ENCODE measurements around the gene FAM236B.
"Not testable (repeated sequence)": the region's sequence is repeated elsewhere in the genome, so short reads cannot be mapped to it uniquely, and the experiment has no call there.

The FAM236B gene

GRCh38 chrX:72782560-72782959, at the start of gene FAM236B:
Gene FAM236B (minus strand): TSS chrX:72782660. CDS start chrX:72782560, 100 bp downstream.
- DNase-seq: not testable (repeated sequence)

GRCh38 chrX:72830701-72831100, 48.2 kb upstream of the FAM236B start:
- DNase-seq: not testable (repeated sequence)

DNA sequence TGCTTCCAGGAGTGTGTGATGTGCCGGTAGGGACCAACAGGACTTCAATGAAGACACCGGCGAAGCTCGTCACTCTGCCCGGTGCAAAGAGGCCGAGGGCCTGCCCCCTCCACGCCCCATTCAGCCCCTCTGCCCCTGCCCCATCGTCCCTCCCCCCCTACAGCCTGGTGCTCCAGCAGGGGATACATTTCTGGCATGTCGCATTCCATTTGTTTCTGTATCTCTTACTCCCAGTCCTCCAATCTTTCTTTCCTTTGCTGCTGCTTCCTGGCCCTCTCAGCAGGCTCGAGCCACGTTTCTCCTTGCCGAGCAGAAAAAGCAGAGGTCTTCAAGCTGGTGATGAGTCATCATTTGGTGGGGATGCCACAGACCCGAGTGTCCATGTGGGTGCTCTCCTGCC, 25.6 kb upstream of the FAM236B start, which contains the start of gene FAM236D:
Gene FAM236D, minus strand, starts transcription at position 101 of the 400 bp plus-strand sequence. Its CDS starts 100 bp downstream, at position 1.
- DNase-seq: not testable (repeated sequence)

- not testable (repeated sequence) for DNase-seq
These were observed 7.9 kb upstream of the FAM236B start for GRCh38 chrX:72790390-72790789.

DNA sequence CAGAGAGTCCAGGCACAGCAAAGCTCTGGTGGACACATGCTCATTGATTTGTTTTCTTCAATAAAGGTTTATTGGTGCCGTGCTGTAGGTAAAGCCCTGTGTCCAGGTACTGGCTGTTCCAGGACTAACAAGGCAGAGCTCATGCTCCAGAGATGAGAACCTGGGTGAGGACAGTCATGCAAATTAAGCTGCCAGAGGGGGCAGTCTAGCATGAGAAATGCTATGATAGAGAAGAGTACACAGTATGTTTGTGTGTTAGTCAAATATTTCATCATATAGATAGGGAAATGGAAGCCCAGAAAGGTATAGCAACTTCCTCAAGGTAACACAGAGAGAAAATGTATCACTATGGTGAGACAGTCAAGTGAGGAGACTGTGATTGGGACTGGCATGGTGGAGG, 5.7 kb upstream of the FAM236B start:
- DNase-seq: not testable (repeated sequence)

GRCh38 chrX:72783964-72784363, 1.5 kb upstream of the FAM236B start:
- DNase-seq: not testable (repeated sequence)

GRCh38 chrX:72783365-72783936, 991 bp upstream of the FAM236B start:
- DNase-seq: not testable (repeated sequence)

DNA sequence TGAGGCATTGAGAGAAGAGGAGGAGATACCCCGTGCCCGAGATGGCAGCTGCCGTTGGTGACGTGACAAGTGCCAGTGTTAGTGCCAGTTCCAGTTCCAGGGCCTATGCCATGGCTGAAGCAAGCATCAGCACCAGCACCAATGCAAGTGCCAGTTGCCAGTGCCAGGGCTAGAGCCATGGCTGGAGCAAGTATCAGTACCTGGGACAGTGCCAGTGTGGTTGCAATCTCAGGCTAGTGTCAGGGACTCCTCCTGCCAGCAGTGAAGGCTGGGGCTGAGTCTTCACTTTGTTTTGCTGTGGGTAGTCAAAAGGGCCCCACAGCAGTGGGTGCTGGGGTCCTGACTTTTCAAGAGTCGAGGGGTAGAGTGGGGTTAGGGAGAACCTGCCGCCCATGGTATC, 4.3 kb downstream of the FAM236B start:
- DNase-seq: not testable (repeated sequence)

- DNase-seq: not testable (repeated sequence)
These were observed 5.0 kb downstream of the FAM236B start for GRCh38 chrX:72777467-72777790.

GRCh38 chrX:72776653-72777466, 5.6 kb downstream of the FAM236B start, which contains the start of gene DMRTC1B:
Gene DMRTC1B (plus strand): TSS chrX:72776890. CDS start chrX:72845136, 68,246 bp downstream.
- not testable (repeated sequence) for DNase-seq

DNA sequence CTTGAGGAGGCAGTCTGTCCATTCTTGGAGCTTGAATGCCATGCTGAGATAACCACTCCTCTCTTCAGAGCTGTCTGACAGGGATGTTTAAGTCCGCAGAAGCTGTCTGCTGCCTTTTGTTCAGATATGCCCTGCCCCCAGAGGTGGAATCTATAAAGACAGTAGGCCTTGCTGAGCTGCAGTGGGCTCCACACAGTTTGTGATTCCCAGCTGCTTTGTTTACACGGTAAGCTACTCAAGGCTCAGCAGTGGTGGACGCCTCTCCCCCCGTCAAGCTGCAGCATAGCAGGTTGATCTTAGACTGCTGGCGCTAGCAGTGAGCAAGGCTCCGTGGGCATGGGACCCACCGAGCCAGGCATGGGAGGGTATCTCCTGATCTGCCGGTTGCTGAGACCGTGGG, 22.0 kb downstream of the FAM236B start:
- not testable (repeated sequence) for DNase-seq

DNA sequence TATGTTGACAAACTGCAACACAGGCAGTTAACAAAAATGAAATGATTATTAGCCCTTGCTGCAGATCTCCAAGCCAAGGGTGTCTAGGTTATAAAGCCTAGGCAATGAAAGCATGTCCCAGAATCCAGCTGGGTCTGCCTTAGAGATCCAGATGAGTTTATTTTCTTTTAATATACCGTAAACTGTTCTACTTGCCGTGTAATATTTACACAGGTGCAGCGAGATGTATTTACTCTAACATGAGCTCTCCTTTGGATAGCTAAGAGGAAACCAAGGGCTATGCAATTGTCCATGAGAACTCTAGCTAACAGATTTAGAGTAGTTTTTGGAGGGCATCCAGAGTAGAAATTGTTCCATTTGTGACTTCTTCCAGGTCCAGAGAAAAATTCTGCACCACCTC, 33.9 kb downstream of the FAM236B start:
- DNase-seq: not testable (repeated sequence)

GRCh38 chrX:72745546-72745945, 36.9 kb downstream of the FAM236B start:
- DNase-seq: not testable (repeated sequence)

DNA sequence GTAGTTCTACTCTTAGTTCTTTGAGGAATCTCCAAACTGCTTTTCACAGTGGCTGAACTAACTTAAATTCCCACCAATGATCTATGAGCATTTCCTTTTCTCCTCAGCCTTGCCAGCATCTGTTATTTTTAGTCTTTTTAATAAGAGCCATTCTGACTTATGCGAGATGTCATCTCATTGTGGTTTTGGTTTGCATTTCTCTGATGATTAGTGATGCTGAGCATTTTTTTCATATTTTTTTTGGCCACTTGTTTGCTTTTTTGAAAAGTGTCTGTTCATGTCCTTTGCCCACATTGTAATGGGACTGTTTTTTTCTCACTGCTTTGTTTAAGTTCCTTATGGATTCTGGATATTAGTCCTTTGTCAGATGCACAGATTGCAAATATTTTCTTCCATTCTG, 46.9 kb downstream of the FAM236B start:
- no peak for DNase-seq

- not testable (repeated sequence) for DNase-seq
These were observed 48.8 kb downstream of the FAM236B start for GRCh38 chrX:72733636-72734035.

Data from NCI-H748 treated with DMSO at 0.1 percent for 48 hours (cell line).